Breast epithelium (tissue), 3 donors: ENCODE results near the gene KCTD4.

Experiments used
- CTCF ChIP-seq, 3 donors: fragments of 450-650 bp; IDR thresholded peaks; one replicate each; pipeline ENCODE4 v1.5.1; 2016 to 2017; ENCODE audit warnings: antibody characterized with exemption in 3 of 3, mild to moderate bottlenecking in 3 of 3, moderate library complexity in 3 of 3
- POLR2A ChIP-seq: fragments of 450-650 bp; IDR thresholded peaks from one replicate; pipeline ENCODE4 v1.6.1; 2016; ENCODE audit warnings: antibody characterized with exemption, mild to moderate bottlenecking, moderate library complexity

- no peak for TF ChIP-seq CTCF (IDR thresholded peaks at IDR 0.05)
- no peak for TF ChIP-seq POLR2A
Observed at GRCh38 chr13:45242070-45242469, 41.2 kb upstream of the KCTD4 start.
